Stimulated activated CD8-positive, alpha-beta memory T cell treated with anti-CD3 and anti-CD28 coated beads, Interleukin-7, amount 100 ng/mL, for 48 hours (primary cell): Measurements from ENCODE around the gene ANO10.
"Not testable (repeated sequence)": the region's sequence is repeated elsewhere in the genome, so short reads cannot be mapped to it uniquely, and the experiment has no call there.

ENCODE experiments used
- DNase-seq, 2 donors: peaks; one replicate each; pipeline ENCODE4 v3.0.0-alpha.2; 2020; ENCODE audit warnings: low read depth in 1 of 2; ENCODE audit errors: extremely low read depth in 1 of 2

Gene ANO10, protein sequence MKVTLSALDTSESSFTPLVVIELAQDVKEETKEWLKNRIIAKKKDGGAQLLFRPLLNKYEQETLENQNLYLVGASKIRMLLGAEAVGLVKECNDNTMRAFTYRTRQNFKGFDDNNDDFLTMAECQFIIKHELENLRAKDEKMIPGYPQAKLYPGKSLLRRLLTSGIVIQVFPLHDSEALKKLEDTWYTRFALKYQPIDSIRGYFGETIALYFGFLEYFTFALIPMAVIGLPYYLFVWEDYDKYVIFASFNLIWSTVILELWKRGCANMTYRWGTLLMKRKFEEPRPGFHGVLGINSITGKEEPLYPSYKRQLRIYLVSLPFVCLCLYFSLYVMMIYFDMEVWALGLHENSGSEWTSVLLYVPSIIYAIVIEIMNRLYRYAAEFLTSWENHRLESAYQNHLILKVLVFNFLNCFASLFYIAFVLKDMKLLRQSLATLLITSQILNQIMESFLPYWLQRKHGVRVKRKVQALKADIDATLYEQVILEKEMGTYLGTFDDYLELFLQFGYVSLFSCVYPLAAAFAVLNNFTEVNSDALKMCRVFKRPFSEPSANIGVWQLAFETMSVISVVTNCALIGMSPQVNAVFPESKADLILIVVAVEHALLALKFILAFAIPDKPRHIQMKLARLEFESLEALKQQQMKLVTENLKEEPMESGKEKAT

DNA sequence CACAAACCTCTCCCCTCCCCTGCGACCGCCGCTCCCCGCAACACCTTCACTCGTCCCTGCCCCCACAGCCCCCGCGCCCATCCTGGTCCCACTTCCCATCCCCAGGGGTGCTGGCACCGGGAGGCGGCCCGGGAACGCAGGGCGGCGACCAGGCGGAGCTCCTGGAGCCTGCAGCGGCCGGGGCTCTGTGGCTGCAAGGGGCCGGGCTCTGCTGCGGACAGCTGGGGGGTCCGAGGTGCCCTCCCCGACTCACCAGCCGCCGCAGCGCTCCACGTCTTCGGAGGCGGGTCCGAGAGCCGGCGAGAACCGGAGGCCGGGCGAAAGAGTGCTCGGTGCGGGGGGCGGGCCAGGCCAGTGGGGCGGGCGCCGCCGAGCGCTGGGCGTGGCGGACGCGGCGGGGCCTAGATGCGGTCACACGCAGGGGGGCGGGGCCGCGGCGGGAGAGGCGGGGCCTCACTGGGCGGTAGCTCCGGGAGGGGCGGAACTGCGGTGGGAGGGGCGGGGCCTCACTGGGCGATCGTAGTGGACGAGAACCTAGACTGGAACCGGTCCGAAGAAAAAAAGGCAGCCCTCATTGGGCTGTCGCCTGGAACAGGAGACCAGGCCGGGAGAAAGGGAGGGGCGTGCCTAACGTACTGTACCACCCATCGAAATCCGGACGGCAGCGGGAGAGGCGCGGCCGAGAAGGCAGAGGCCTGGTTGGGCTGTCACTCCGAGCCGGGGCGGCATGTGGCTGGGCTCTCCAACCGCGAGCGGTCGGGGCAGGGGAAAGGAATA is at the start of gene ANO10:
Gene ANO10, minus strand, starts transcription at position 356 of the 777 bp plus-strand sequence. CDS start 16,159 bp downstream, outside the sequence.
- DNase-seq: peak; percentile 89 to 93

DNA sequence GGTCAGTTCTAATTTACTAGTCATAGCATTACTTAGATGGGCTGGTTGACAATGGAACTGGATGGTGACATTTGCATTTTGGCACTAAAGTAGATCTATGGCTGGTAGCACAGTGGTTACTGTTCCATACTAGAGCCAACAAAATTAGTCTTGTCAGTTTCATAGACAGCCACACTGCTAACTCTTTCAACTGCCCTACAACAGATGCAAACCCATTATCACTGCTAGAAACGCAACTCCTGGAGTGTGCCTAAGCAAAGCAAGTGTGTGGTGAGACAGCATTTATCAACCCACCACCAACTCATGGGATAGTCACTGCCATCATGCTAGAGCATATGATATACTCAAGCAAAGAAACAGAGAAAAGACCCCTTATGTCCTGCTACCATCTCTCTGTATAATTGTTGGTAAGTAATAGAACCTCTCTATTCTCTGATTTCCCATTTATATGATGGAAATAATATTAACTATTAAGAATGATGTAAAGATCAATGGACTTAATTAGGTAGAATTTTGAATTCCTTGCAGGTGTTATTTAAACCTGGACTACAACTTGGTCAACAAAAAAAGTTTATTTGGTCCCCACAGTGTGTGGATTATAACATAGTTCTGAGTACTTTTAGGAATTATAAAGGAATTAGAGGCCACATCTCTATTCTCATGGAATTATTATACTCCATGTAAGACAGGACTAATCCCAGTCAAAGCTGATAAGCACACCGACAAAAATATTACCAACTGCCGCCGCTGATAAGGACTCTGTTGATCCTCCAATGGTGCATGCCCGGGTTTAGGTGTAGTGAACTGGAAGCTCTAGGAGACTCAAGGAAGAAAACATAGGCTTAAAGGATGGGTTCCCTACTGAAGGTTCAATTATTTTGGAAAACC is 49.1 kb upstream of the ANO10 start:
- DNase-seq: no peak

DNA sequence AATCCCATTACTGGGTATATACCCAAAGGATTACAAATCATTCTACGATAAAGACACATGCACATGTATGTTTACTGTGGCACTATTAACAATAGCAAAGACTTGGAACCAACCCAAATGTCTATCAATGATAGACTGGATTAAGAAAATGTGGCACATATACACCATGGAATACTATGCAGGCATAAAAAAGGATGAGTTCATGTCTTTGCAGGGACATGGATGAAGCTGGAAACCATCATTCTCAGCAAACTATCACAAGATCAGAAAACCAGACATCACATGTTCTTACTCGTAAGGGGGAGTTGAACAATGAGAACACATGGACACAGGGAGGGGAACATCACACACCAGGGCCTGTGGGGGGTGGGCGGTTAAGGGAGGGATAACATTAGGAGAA is 43.2 kb upstream of the ANO10 start:
- not testable (repeated sequence) for DNase-seq

GRCh38 chr3:43661376-43661775 is 39.6 kb upstream of the ANO10 start:
- not testable (repeated sequence) for DNase-seq

DNA sequence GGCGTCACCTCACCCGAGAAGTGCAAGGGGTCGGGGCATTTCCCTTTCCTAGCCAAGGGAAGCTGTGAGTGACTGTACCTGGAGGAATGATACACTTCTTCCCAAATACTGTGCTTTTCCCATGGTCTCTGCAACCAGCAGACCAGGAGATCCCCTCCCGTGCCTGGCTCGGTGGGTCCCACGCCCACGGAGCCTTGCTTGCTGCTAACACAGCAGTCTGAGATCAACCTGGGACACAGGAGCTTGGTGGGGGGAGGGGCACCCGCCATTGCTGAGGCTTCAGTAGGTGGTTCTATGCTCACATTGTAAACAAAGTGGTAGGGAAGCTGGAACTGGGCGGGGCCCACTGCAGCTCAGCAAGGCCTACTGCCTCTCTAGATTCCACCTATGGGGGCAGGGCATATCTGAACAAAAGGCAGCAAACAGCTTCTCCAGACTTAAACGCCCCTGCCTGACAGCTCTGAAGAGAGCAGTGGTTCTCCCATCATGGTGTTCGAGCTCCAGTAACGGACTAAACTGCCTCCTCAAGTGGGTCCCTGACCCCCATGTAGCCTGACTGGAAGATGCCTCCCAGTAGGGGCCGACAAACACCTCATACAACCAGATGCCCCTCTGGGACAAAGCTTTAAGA is 37.6 kb upstream of the ANO10 start:
- DNase-seq: no peak

GRCh38 chr3:43656390-43656789 is 34.6 kb upstream of the ANO10 start:
- not testable (repeated sequence) for DNase-seq

GRCh38 chr3:43650345-43650744 is 28.5 kb upstream of the ANO10 start:
- DNase-seq: no peak

GRCh38 chr3:43649365-43649968 is 27.7 kb upstream of the ANO10 start:
- no peak for DNase-seq

GRCh38 chr3:43648957-43649356 is 27.1 kb upstream of the ANO10 start:
- DNase-seq: no peak

DNA sequence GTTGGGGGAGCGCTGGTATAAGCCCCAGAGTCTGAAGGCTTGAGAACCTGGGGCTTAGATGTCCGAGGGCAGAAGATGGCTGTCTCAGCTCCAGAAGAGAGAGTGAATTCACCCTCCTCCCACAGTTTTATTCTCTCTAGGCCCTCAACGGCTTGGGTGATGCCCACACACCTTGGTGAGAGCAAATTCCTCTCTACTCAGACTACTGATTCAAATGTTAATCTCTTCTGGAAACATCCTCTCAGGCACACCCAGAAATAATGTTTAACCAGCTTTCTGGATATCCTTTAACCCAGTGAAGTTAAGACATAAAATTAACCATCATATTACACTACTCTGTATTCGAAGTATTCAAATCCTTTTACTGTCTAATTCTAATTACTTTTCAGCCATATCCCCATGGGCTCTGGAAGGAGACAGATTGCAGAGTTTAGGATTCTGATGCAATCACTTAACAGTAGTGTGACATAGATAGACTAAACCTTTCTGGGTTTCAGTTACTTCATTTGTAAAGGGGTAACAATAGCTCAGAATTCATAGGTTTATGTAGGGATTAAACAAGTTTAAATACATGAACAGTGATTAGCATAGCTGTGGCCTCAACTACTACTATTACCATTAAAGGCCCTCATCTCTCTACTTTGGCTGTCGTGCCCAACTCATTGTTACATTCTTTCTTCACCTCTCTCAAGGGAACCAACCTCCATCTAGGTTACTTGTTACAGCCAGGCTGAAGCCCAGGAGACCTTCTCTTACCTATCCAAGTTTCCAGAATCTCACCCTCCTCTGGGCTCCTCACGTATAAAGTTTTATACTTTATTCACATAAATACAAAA is 25.7 kb upstream of the ANO10 start:
- DNase-seq: no peak

GRCh38 chr3:43644443-43644842 is 22.6 kb upstream of the ANO10 start:
- DNase-seq: no peak

DNA sequence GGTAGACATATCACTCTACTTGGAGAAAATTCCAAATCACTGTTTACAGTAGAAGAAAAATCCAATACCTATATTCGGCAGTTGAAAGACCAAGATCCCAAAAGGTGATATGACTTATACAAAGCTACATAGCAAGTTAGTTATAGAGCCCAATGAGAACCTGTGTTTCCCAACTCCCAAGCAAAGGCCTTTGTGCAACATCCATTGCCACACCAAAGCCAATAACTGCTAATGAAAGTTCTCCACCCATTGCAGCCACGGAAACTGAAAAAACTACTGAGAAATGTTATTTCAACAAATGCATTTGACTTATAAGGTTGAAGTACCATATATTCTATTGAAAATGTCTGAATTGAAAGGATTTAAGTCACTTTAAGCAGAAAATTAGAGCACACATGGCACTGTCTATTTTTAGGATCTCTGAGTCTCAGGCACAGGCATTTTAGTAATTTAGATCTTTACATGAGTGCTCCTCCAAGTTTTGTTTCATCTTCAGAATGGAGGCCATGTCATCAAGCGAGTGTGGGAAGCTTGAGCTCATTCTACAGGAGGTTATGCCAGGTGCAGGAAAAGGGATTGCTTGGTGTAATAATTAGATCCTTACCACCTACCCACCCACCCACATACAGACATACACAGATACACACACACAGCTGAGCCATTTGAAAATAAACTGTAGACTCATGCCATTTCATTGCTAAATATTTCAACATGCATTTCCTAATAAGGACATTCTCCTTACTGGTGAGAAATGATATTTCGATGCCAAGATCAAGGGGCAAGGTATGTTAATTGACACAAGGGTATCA is 19.7 kb upstream of the ANO10 start:
- DNase-seq: no peak

GRCh38 chr3:43640681-43641080 is 18.9 kb upstream of the ANO10 start:
- no peak for DNase-seq

- DNase-seq: no peak
Measured at GRCh38 chr3:43638594-43639447, 17.0 kb upstream of the ANO10 start.

GRCh38 chr3:43637702-43638101 is 15.9 kb upstream of the ANO10 start:
- DNase-seq: no peak

DNA sequence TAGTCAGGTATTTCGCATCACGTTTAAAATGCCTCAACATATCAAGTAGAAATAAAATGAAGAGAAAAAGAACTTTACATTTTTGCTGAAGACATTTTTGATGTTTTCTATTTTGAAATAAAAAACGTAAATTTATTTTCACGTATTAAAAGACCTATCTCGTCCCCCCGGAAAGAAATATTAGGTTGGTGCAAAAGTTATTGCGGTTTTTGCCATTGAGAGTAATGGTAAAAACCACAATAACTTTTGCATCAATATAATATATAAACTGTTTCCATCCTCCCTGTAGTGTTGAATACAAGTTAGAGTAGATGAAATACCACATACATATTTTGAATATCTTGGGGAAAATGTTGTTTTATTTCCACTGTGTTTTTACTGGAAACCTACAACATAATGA is 11.2 kb upstream of the ANO10 start:
- no peak for DNase-seq

DNA sequence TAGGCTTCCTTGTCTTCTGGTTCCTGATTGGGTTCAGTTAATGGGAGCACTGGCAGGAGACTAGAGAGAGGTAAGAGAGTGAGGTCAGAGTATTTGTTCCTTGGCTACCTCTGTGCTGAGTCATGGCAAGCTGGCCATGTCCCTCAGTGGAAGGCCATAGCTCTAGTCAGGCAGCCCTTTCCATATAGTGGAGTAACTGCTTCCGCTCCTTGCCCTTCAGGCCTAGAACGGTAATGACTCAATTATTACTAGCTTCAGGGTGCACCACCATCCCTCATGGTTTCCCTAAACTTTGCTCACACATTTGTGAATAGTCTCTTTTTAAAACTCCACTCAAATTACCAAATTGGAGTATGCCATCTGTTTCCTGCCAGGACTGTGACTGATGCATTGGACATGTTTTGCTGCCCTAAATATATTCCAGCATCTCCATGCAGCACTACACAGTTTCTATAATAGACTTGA is 10.5 kb upstream of the ANO10 start:
- no peak for DNase-seq
